ENCODE results near the gene KCP.

Gene KCP

DNA sequence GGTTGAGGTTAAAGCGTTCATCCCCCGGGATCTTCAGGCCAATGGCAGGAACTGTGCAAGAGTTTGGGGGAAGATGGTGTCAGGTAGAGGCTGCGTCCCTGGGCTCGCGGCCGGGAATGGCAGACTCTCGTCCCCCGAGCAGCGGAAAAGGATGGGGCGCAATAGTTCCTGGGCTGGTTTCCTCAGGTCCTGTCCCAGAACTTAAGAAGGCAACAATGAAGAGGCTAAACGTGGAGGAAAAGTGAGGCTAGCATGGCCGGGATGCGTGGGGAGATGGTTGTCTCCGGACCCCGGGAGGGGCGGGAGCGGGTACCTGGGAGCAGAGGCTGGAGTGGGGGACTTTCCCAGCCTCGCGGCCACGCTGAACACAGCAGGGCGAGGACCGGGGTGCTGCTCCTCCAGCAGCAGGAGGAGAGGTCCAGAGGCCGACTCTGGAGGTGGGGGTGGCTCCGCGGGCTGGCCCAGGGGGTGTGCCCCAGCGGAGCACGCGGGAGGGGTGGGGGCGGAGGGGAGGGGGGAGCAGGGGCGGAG is 28.1 kb upstream of the KCP start:
- no peak for DNase-seq

DNA sequence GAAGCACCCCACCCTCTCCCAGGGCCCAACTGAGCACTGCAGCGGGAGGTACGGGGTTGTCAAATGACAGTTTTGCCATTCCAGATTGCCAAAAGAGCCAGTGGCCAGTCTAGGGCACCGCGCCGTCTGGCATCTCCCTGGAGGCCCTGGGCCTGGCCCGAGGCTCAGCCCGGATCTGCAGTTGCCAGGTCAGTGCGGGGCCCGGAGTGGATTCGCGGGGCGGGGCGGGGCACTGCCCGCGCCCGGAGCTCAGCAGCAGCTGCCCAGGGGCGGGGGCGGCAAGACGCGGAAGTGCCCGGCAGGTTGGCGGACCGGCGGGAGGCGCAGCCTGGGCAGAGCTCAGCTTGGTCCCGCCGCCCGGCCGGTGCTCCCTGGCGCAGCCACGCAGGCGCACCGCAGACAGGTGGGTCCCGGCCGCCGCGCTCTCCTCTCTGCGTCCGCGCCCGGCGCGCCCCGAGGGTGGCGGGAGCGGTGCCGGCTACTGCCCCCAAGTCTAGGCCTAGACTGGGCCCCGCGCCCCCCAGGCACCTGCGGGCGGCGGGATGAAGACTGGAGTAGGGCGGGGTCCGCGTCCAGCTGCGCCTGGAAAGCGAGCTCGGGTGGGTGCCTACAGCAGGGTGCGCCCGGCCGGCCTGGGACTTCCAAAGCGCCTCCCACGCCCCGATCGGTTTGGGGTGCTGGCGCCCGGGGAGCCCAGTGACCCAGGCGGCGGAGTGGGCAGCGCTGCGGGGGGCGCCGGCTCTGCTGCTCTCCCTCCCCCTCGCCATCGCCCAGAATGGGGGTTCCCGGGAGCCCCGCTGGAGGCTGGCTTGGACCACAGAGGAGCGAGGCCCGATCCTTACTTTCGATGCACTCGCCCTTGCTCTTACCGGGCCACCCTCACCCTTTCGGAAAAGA is 27.4 kb upstream of the KCP start, which contains the start of gene IRF5:
IRF5 (plus strand) TSS at position 281 of the 897 bp plus-strand sequence. CDS start 4,155 bp downstream, outside the sequence.
- peak; percentile 53 for DNase-seq

DNA sequence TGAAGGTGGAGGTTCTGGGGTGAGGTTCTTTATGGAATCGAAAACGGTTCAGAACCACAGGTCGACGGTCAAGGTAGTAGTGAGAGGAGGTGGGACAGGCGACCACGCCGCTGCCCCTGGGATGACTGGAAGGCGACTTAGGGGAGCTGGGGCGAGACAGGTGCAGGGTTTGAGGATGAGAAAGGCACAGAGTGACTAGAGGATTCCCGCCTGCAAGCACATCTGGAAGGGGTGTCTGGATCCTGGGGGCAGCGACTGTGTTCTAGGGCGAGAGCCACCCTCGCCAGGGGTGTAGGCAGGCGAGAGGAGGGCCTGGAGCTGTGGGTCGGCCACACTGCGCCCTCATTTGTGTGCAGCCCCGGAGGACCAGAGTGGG is 26.8 kb upstream of the KCP start:
- DNase-seq, result no peak

DNA sequence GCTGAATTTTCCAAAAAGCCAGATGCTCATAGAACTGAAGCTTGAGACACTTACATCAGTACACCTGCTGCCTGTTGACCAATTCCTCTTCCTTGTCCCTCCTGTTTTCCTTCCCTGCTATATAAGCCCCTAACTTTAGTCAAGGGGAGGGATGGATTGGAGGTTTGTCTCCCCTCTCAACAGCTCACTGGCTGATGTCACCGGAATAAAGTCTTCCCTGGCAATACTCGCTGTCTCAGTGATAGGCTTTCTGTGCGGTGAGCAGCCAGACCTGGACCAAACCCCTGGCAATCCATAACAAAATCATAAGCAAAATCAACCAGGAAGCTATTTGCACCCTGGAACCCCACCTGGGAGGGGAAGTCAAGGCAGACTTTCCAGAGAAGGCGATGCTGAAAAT is 26.3 kb upstream of the KCP start:
- DNase-seq, result no peak

DNA sequence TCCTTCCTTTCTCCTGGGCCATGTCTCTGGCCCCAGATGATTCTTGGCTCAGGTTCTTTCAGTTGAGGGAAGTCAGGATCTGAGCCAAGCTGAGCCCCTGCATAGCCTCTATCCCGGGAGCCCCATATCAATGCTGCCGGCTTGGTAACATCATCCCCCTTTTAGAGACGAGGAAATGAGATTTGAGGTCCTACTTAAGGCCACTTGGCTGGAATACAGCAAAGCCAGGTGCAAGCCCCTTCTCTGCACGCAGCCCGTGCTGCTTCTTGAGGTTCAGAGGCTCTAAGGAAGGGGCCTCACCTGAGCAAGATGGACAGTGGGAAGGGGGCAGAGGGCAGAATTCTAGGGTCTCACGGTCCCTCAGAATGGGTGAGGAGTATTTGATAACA is 24.8 kb upstream of the KCP start:
- no peak for DNase-seq

DNA sequence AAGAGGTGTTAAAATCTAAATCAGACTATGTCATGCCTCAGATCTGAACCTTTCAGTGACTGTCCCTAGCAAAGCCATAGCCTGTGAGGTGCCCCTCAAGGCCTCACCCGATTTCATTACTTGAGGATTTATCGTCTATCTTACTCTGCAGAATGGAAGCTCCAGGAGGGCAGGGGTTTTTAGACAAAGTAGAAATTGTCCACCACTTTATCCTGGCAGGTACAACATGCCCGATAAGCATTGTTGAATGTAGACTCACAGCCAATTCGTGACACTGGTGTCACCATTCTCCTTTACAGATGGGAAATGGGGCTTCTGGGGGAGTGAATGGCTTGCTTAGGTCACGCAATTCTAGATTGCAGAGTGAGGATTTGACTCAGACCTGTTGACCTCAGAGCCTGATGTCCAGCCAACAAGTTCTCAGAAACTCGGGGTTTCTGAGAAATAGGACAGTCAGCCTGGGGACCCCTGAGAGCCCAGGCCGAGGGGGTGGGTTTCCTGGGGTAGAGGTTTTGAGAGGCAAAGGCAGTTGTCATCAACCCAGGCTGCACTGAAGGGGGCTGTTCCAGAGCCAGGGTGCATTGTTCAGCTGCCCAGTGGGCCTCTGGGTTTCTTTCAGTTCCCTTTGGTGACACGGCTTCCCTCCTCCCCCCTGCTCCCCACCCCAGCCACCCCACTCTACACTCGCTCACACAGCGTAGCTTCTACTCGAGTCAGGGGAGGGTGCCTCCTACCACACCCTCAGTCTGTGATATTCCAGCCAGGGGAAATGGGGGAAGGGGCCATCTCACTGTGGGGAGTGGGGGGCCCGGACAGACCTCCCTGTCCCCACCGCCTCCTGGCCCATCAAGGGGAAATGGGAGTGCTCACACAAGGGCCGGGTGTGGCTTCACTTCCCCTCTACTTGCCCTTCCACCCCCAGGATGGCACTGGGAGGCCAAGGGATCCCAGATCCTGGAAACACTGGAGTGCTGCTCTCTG is 24.1 kb upstream of the KCP start:
- DNase-seq, result no peak

DNA sequence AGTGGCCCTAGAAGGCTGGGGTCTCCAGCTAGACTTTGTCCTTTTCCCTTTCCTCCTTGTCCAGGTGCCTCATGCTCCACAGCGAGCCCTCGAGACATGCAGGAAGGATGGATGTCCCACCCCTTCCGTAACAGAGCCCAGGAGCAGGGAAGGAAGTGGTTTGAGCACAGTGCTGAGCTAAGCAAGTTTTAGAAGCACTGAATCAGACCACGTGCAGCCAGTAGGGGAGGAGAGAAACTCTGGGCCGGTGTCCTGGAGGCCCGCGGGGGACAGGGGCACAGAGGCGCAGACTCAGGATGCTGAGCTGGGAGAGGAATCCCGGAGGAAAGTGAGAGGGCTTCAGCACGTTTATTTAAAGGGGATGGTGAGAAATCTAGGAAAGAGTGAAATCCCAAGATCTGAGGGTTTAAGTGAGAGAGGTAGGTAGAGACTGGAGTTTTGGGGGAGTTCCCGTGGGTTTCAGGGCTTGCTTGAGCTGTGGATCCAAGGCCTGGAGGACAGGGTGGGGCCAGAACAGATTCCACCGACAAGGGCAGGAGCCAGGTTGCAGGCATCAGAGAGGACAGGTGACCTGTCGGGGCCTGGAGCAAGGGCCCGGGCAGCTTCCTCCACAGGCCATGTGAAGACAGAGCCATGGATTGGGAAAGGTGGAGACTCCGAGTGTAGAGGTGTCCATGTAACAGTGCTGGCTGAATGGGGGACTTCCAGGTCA is 22.8 kb upstream of the KCP start:
- DNase-seq, result no peak

DNA sequence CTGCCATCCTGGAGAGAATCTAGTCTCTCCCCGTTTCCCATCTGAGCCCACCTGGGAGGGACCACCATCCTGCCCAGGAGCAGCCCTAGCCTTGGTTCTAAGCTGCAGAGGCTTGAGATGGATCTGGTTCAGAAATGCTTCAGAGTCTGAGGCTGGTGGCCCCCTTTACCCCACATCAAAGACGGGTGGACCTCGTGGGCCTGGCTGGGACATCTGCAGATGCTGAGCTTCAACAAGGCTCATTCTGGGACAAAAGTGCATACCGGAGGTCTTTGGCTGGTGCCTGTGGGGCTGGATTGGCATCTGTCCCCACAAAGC is 22.3 kb upstream of the KCP start:
- DNase-seq, result no peak

DNA sequence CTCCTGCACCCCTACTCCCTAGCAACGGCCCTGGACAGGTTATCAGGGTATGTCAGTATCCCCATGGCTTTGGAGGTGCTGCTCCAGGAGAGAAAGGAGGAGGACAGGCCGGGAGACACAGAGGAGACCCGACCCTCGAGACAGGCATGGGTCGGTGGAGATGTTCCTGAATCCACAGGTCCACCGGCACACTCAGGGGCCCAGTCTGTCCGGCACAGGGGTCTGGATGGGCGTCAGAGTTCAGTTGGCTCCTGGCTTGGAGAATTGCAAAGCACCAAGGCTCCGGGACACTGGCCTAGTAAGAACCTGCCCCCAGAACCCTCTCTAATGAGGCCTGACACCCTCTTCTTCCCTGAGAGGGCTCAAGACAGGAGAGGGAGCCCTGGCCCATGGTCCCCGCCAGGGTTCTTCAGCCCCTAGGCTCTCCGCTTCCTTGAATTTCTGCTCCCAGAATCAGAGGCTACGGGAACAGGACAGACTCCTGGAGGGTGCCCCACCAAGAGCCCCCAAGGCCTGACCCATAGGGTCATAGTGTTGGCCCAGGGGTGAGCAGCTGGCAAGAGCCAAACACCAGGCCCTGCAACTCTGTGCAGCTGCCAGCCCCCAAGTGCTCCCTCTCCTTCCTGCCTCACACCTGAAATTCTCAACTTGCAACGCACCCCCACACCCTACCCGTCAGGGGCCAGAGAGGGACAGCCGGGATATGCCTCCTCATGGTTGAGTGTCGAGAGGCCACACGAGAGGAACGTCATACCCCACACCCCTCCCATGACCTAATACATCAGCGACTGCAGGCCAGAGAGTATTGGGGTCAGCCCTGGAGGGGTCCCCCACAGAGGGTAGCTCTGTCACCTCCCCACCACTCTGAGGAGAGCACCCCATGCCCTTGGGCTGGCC is 21.7 kb upstream of the KCP start:
- DNase-seq, result no peak

DNA sequence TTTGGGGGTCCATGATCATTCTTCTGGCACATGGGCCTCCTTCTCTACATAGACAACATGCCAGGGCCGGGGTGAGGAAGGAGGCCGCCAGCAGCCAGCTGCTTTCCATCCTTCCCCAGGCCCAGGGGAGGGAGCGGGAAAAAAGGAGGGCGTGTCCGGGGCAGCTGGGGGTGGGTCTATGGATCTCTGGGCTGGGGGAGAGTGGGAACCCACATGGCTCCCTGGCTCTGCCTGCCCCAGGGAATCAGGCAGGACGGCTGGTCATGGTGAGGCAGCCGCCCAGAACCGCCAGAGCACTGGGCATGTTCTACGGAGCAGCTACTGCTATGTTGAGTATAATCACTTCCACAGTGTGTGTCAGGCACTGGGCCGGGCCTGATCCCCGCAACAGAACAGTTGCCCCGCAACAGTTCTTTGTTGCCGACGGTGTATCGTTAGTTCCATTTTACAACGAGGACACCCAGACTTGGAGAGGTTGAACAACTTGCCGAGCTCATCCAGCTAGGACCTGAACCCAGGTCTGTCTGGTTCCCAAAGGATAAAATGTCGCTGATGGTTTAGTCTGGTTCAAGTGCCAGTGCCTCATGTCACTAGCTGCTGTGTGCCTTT is 20.8 kb upstream of the KCP start:
- DNase-seq, result no peak

DNA sequence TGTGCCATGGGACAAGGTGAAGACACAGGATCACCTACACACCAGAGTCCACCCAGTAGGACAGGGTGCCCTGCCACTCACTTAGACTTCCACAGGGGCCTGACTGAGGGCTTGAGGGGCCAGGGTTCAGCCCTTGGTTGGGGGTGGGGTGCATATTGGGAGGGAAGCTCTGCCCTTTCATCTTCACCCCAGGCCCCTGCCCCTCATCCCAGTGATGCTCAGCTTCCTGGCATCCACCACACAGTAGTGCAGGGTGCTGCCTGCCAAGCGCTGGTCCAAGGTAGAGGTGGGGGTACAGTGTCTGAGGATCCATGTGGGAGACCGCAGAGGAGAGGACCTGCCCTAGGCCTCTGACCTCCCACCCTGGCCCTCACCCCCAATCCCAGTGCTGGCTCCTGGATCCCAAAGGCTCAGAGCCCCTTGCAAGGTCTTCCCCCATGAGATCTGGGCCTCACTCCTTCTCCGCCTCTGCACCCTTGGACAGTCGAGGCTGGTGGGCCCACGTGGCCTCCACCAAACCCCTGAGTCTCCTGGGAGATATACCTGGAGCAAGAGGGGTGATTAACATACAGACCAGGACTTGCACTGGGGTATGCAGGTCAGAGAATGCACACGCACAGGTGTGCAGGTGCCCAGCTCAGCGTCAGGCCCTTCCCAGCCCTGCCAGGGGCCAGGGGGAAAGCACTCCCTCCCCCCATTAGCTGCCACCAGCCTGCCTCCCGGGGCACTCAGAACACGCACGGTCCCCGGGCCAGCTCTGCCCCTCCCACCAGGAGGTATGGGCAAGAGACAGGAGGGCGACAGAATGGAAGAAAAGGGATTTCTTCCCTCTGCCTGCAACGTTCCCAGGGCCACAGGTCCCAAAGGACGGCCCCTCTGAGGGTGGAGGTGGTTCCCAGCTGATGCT is 18.6 kb upstream of the KCP start:
- DNase-seq, result no peak

DNA sequence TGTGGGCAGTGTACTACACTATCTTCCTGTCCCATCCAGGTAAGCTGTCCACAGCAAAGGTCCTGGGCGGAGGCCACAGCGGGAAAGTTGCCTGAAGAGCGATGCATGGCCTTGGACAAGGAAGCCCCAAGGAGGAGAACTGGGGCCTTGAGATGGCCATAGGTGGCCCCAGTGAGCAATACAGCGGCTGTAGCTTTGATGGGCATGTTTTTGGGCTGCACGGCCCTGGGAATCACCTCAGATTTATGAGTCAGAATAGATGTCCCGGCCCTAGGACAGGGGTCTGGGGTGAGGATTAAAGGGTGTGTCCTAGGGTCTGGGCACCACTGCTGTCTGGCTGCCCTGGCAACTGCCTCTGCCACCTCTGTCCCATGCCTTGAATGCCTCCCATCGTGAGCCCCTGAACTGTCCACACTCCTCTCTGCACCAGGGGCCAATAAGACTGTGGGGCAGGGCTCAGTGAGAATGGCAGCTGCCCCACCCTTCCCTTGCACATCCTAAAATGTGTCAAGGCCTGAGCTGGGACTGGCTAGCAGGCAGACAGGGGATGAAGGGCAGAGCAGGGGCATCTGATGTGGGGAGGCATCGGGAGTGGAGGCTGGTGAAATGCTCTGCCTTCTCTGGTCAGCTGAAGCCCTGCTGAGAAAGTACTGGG is 17.8 kb upstream of the KCP start:
- DNase-seq, result no peak

DNA sequence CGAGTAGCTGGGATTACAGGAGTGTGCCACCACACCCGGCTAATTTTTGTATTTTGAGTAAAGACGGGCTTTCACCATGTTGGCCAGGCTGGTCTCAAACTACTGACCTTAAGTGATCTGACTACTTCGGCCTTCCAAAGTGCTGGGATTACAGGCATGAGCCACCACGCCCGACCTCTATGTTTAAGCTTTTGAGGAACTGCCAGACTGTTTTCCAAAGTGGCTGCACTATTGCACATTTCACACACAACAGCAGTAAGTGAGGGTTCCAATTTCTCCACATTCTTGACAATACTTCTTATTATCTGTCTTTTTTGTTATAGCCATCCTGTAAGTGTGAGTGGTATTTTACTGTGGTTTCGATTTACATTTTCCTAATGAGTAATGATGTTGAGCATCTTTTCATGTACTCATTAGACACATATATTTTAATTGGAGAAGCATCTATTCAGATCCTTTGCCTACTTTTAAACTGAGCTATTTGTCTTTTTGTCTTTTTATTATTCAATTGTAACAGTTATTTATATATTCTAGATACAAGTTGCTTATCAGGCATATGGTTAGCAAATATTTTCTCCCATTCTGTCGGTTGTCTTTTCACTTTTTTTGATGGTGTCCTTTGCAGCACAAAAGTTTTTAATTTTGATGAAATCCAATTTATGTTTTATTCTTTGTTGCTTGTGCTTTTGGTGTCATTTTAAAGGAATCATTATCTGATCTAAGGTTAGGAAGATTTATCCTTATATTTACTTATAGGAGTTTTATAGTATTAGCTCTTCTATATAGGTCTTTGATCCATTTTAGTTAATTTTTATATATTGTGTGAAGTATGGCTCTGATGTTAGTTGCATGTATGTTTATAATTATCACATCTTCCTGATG is 14.4 kb upstream of the KCP start:
- DNase-seq, result no peak

DNA sequence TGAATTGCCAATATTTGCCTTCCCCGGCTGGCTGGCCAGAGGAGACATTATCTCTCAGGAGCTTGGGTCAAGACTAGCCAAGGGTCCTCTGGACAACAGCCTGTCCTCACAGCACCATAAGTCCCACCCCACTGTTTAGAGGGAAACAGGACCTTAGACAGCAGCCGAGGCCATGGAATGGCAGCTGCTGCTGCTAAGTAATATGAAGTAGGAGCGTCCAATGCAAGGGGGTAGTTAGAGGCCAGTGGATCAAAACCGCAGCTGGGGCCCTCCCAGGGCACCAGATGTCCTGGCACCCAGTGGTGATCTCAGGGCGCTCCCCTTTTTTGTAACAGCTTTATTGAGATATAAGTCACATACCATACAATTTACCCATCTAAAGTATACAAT is 12.9 kb upstream of the KCP start:
- no peak for DNase-seq

DNA sequence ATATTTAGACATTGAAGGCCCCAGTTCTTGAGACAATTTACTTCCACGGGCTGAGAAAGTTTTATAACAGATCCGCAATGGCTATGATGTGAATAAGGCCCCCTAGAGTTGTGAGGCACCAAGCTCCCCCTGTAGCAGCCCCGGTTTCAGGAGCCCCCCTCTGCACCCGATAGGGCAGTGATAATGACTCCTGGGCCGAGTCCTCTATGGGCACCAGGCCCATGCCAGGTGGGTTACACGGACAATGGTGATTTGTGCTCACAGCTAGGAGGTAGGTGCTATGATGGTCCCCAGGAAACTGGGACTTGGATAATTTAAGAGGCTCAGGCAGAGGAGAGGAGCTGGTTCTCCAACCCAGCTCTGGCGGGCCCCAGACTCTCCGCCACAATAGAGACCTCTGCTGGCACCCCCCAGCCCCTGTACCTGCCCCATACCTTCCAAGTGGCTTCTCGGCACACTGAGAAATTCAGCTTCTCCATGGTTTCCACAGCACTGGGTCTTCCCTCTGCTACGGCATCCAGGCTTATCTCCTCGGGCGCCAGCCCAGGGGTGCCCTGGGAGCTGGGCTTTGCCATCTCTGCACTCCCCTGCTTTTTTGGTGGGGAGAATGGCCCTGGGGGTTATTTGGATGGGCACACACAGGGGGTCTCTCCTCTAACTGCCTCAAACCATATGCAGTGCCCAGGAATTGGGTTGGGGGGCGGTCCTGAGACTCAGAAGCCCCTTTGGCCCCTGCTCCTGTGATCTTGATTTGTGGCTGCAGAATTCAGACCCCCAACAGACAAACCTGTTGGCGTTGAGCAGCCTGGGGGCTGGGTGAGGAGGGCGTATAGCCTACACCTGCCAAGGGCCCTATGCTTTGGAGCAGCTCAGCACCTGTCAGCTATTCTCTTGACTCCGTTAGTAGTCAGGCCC is 12.2 kb upstream of the KCP start:
- DNase-seq, result no peak

DNA sequence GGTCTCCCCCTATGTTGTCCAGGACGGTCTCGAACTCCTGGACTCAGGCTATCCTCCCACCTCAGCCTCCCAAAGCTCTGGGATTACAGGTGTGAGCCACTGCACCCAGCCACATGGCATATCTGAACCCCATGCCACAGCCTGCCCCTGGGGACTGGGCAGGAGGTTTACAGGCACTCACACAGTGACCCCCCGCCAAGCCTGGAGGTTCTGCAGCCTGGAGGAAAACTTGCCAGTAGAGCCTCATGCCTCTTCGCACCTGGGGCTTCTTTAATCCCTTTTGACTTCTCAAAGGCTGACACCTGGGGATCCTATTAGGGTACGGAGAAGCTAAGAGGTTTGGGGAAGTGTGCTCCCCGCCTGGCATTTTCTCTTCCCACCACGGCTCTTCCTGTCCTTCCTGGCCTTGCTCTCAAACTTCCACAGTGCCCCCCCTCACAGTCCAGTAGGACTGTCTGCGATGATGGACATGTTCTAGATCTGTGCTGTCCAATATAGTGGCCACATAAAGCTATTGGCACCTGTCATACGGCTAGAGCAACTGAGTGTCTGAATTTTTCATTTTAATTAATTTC is 11.4 kb upstream of the KCP start:
- no peak for DNase-seq

DNA sequence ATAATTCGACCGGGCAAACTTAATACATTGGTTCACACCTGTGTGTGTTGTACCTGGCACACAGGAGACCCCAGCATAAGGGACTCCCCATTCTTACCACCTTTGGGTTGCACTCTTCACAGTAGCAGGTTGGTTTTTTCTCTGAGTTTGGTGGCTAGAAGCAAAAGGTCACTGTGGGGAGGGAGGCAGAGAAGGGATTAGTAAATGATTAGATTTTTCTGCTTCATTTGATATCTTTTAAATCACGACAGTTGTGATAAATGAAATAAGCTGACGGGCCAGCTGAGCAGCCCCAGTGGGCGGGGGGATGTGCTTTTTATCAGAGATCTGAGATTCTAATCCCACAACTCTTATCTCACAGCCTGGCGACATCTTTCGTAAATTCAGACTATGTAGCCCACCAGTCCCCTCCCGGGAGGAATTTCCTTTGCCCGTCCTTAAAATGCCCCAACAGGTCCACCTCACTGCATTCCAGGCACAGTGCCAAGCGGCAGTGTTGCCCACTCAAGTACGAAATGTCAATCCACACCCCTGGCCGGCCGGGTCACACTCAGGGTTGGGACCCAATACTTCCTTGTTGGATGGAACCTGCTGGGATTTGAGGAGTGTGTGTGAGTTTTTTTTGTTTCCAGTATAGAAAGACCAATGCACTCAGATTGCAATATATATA is 10.5 kb upstream of the KCP start:
- no peak for DNase-seq
